Caco-2 (cell line): Measurements from ENCODE around the gene UBAP2. TPM values are rescaled to one million over a fixed set of nuclear protein-coding genes. Genes with fewer than 3 reads are reported as not detected.

Source experiments
- BruUV-seq: library from RNA; stranded (reverse); fragments of 400-500 nt; replicated peaks from 2 replicates; lab custom pipeline; 2021; lab: Mats Ljungman, UMichigan
- CTCF ChIA-PET: fragments of 300-600 bp; sonication (Branson Sonifier 250); formaldehyde crosslinking; loops from one replicate; lab custom pipeline; 2022; ENCODE audit warnings: antibody characterized with exemption; lab: Charles Lee
- POLR2A ChIA-PET: fragments of 300-600 bp; sonication (Branson Sonifier 250); formaldehyde crosslinking; loops from one replicate; lab custom pipeline; 2022; ENCODE audit warnings: antibody characterized with exemption; lab: Charles Lee
- DNase-seq, 2 experiments: peaks; one replicate each; pipeline versions ENCODE4 v3.0.0 to v3.0.0-alpha.2; 2020 to 2022
- H3K27me3 ChIP-seq: replicated peaks from 2 replicates; pipeline ENCODE4 v1.6.0; 2011; ENCODE audit warnings: low read length; ENCODE audit not compliant: control insufficient read depth, insufficient read depth
- H3K36me3 ChIP-seq: 2 replicates; pipeline ENCODE4 v1.5.1; 2011; ENCODE audit warnings: low read length; ENCODE audit not compliant: control insufficient read depth, insufficient read depth
- H3K4me1 ChIP-seq: fragments of 250-450 bp; sonication (Bioruptor Pico); 2 replicates; pipeline ENCODE4 v1.5.1; 2020; ENCODE audit warnings: mild to moderate bottlenecking
- H3K4me3 ChIP-seq: 2 replicates; pipeline ENCODE4 v1.5.1; 2011; ENCODE audit warnings: low read depth, mild to moderate bottlenecking, control low read depth, low read length
- H3K9me3 ChIP-seq: fragments of 250-450 bp; sonication (Bioruptor Pico); 2 replicates; pipeline ENCODE4 v1.5.1; 2020; ENCODE audit warnings: mild to moderate bottlenecking, moderate library complexity
- H3K27ac Mint-ChIP-seq: one replicate; pipeline ENCODE4 v1.8.0; 2022; ENCODE audit warnings: mixed read lengths; ENCODE audit not compliant: unreplicated experiment
- H3K27me3 Mint-ChIP-seq: one replicate; pipeline ENCODE4 v1.8.0; 2022; ENCODE audit warnings: mixed read lengths; ENCODE audit not compliant: insufficient read depth, unreplicated experiment
- H3K36me3 Mint-ChIP-seq: one replicate; pipeline ENCODE4 v1.8.0; 2022; ENCODE audit warnings: mild to moderate bottlenecking, mixed read lengths; ENCODE audit not compliant: insufficient read depth, unreplicated experiment
- H3K4me1 Mint-ChIP-seq: one replicate; pipeline ENCODE4 v1.8.0; 2022; ENCODE audit warnings: low read depth, mixed read lengths; ENCODE audit not compliant: unreplicated experiment
- H3K4me3 Mint-ChIP-seq: one replicate; pipeline ENCODE4 v1.8.0; 2022; ENCODE audit warnings: mild to moderate bottlenecking, moderate library complexity, mixed read lengths; ENCODE audit not compliant: unreplicated experiment
- H3K9me3 Mint-ChIP-seq: one replicate; pipeline ENCODE4 v1.8.0; 2022; ENCODE audit warnings: mixed read lengths; ENCODE audit not compliant: unreplicated experiment
- intact Hi-C: fragments of 100-400 bp; cut with micrococcal nuclease; formaldehyde crosslinking; loops from one replicate; pipeline ENCODE4 v1.10.0; 2022; ENCODE audit not compliant: unreplicated experiment
- total RNA-seq: library from RNA; stranded (reverse); gene quantifications from 2 replicates; pipeline ENCODE4 v1.2.3, GENCODE V29; 2022
- TF ChIP-seq, protein P1 (sequence below), 2 experiments: fragments of 200-600 bp in 1 of 2; IDR thresholded peaks; 1 replicate in 1 of 2; 2 replicates in 1 of 2; pipeline versions ENCODE4 v1.5.1 to v1.8.0; 2011 to 2022; ENCODE audit warnings: antibody characterized with exemption in 1 of 2, control low read depth in 1 of 2, inconsistent platforms in 1 of 2, low read depth in 1 of 2, low read length in 1 of 2, mild to moderate bottlenecking in 1 of 2, moderate library complexity in 1 of 2; ENCODE audit not compliant: insufficient read depth in 1 of 2, severe bottlenecking in 1 of 2, unreplicated experiment in 1 of 2

Gene UBAP2
- total RNA-seq, 1 experiment from 2014 or later = 87.5 TPM

- H3K4me1 ChIP-seq = 0 out of 2 replicates have a peak, but pooled peaks cover 5% of the 10 kb centered on the region
- intact Hi-C loops = no loop called here
- DNase-seq = no peak
- Mint-ChIP-seq H3K9me3 (no peaks in the 10 kb centered on the region), H3K4me3 (no peak overlapping the region), H3K36me3 (no peaks in the 10 kb centered on the region), H3K27ac (no peak overlapping the region), H3K4me1 (peaks cover 25% of the 10 kb centered on the region), H3K27me3 (no peaks in the 10 kb centered on the region)
- no TSS peak for BruUV-seq
- no peaks in the 10 kb centered on the region for H3K9me3 ChIP-seq
- ChIA-PET CTCF (no interaction called here), POLR2A (no interaction called here)
- H3K4me3 ChIP-seq = no peak overlapping the region
- H3K27me3 ChIP-seq = no peaks in the 10 kb centered on the region
- TF ChIP-seq, protein P1, sequence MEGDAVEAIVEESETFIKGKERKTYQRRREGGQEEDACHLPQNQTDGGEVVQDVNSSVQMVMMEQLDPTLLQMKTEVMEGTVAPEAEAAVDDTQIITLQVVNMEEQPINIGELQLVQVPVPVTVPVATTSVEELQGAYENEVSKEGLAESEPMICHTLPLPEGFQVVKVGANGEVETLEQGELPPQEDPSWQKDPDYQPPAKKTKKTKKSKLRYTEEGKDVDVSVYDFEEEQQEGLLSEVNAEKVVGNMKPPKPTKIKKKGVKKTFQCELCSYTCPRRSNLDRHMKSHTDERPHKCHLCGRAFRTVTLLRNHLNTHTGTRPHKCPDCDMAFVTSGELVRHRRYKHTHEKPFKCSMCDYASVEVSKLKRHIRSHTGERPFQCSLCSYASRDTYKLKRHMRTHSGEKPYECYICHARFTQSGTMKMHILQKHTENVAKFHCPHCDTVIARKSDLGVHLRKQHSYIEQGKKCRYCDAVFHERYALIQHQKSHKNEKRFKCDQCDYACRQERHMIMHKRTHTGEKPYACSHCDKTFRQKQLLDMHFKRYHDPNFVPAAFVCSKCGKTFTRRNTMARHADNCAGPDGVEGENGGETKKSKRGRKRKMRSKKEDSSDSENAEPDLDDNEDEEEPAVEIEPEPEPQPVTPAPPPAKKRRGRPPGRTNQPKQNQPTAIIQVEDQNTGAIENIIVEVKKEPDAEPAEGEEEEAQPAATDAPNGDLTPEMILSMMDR (IDR thresholded peaks at IDR 0.05; ENCODE audit: insufficient read depth in 1 of 2, low read depth in 1 of 2, low read length in 1 of 2, severe bottlenecking in 1 of 2, unreplicated experiment in 1 of 2) = no peak
- H3K36me3 ChIP-seq = peaks cover 1% of the 10 kb centered on the region; the same call in 1 of the 2 replicates
These were observed 170.8 kb downstream of the UBAP2 start for GRCh38 chr9:33877727-33878489.

Other genes with a start within 250 kb of the UBAP2 start
- gene UBE2R2, start 231.7 kb downstream of the UBAP2 start, total RNA-seq = 48.1 and 52.3 TPM in 2 replicates
- gene DCAF12, start 77.8 kb upstream of the UBAP2 start, total RNA-seq = 33.0 and 34.1 TPM in 2 replicates
- gene UBAP1, start 130.2 kb upstream of the UBAP2 start, total RNA-seq = 32.5 and 33.2 TPM in 2 replicates